Measurements from ENCODE around the gene BTBD3.

- no peak for TF ChIP-seq CTCF (IDR thresholded peaks at IDR 0.05)
- no peak for TF ChIP-seq POLR2AphosphoS5 (IDR thresholded peaks at IDR 0.05)
- TF ChIP-seq EP300 (IDR thresholded peaks at IDR 0.05), result no peak
Measured at GRCh38 chr20:11894062-11894461, 23.6 kb upstream of the BTBD3 start.
